NCI-H510A treated with DMSO at 0.1 percent for 48 hours (cell line): ENCODE data around the gene NUB1.
"Not testable (repeated sequence)": the region's sequence is repeated elsewhere in the genome, so short reads cannot be mapped to it uniquely, and the experiment has no call there.

Experiments used
- DNase-seq: peaks from one replicate; lab custom pipeline; 2025; lab: John Stamatoyannopoulos, UW

Gene NUB1

GRCh38 chr7:151341357-151342101 lies at the start of gene NUB1:
TSS of gene NUB1 (plus strand) at chr7:151341812. CDS start at chr7:151345350, 3,538 bp downstream.
- DNase-seq, result peak; percentile 63

- no peak for DNase-seq
Observed at GRCh38 chr7:151292850-151293249, 48.8 kb upstream of the NUB1 start.

GRCh38 chr7:151296202-151296992 lies 45.2 kb upstream of the NUB1 start:
- no peak for DNase-seq

- no peak for DNase-seq
Observed at GRCh38 chr7:151298765-151299164, 42.8 kb upstream of the NUB1 start.

- no peak for DNase-seq
Observed at GRCh38 chr7:151299530-151299929, 42.1 kb upstream of the NUB1 start.

- DNase-seq, result no peak
Observed at GRCh38 chr7:151299940-151300645, 41.5 kb upstream of the NUB1 start.

- no peak for DNase-seq
Observed at GRCh38 chr7:151301471-151302462, 39.8 kb upstream of the NUB1 start.

- DNase-seq, result not testable (repeated sequence)
Observed at GRCh38 chr7:151304251-151304650, 37.4 kb upstream of the NUB1 start.

- peak; percentile 19 for DNase-seq
Observed at GRCh38 chr7:151304856-151305255, 36.8 kb upstream of the NUB1 start.

GRCh38 chr7:151306374-151306773 lies 35.2 kb upstream of the NUB1 start:
- DNase-seq, result no peak

- no peak for DNase-seq
Observed at GRCh38 chr7:151306860-151307259, 34.8 kb upstream of the NUB1 start.

- DNase-seq, result no peak
Observed at GRCh38 chr7:151307536-151307935, 34.1 kb upstream of the NUB1 start.

GRCh38 chr7:151308256-151308655 lies 33.4 kb upstream of the NUB1 start:
- no peak for DNase-seq

- no peak for DNase-seq
Observed at GRCh38 chr7:151308791-151309190, 32.8 kb upstream of the NUB1 start.

- no peak for DNase-seq
Observed at GRCh38 chr7:151309311-151309710, 32.3 kb upstream of the NUB1 start.

- peak; percentile 9 for DNase-seq
Observed at GRCh38 chr7:151310578-151310977, 31.0 kb upstream of the NUB1 start.

GRCh38 chr7:151311294-151311864 lies 30.2 kb upstream of the NUB1 start:
- no peak for DNase-seq

- DNase-seq, result no peak
Observed at GRCh38 chr7:151312356-151312755, 29.3 kb upstream of the NUB1 start.

- DNase-seq, result no peak
Observed at GRCh38 chr7:151312831-151313809, 28.5 kb upstream of the NUB1 start.

GRCh38 chr7:151313857-151314256 lies 27.8 kb upstream of the NUB1 start:
- no peak for DNase-seq
